T-helper 1 cell treated with Interleukin-12 subunit alpha and Interleukin-12 subunit beta and Interleukin-4 antibody, amounts not matched to agents 30 μg/mL and 1 μg/mL, for 36 hours (primary cell): ENCODE data around the gene SH3PXD2A.
"Not testable (repeated sequence)": the region's sequence is repeated elsewhere in the genome, so short reads cannot be mapped to it uniquely, and the experiment has no call there.

Source experiments
- H3K27ac Mint-ChIP-seq: one replicate; pipeline ENCODE4 v1.8.0; 2021; ENCODE audit warnings: mild to moderate bottlenecking, mixed read lengths
- H3K27me3 Mint-ChIP-seq: one replicate; pipeline ENCODE4 v1.8.0; 2021; ENCODE audit warnings: low read depth, mixed read lengths
- H3K36me3 Mint-ChIP-seq: one replicate; pipeline ENCODE4 v1.8.0; 2021; ENCODE audit warnings: low read depth, mixed read lengths
- H3K4me1 Mint-ChIP-seq: one replicate; pipeline ENCODE4 v1.8.0; 2021; ENCODE audit warnings: low read depth, mixed read lengths
- H3K4me3 Mint-ChIP-seq: one replicate; pipeline ENCODE4 v1.8.0; 2021; ENCODE audit warnings: mild to moderate bottlenecking, moderate library complexity, mixed read lengths
- H3K9me3 Mint-ChIP-seq: one replicate; pipeline ENCODE4 v1.8.0; 2021; ENCODE audit warnings: mixed read lengths

Gene SH3PXD2A

GRCh38 chr10:103781329-103782061 lies 73.9 kb downstream of the SH3PXD2A start:
- H3K4me3 Mint-ChIP-seq = no peak overlapping the region
- peaks cover 23% of the 10 kb centered on the region for H3K27me3 Mint-ChIP-seq
- H3K9me3 Mint-ChIP-seq = no peaks in the 10 kb centered on the region
- no peaks in the 10 kb centered on the region for H3K36me3 Mint-ChIP-seq
- peak overlapping the region; percentile 31 for H3K27ac Mint-ChIP-seq
- H3K4me1 Mint-ChIP-seq = peaks cover 20% of the 10 kb centered on the region

GRCh38 chr10:103780242-103781149 lies 74.9 kb downstream of the SH3PXD2A start:
- peaks cover 20% of the 10 kb centered on the region for H3K4me1 Mint-ChIP-seq
- H3K27me3 Mint-ChIP-seq = peaks cover 19% of the 10 kb centered on the region
- no peaks in the 10 kb centered on the region for H3K36me3 Mint-ChIP-seq
- no peak overlapping the region for H3K4me3 Mint-ChIP-seq
- no peak overlapping the region for H3K27ac Mint-ChIP-seq
- H3K9me3 Mint-ChIP-seq = no peaks in the 10 kb centered on the region

DNA sequence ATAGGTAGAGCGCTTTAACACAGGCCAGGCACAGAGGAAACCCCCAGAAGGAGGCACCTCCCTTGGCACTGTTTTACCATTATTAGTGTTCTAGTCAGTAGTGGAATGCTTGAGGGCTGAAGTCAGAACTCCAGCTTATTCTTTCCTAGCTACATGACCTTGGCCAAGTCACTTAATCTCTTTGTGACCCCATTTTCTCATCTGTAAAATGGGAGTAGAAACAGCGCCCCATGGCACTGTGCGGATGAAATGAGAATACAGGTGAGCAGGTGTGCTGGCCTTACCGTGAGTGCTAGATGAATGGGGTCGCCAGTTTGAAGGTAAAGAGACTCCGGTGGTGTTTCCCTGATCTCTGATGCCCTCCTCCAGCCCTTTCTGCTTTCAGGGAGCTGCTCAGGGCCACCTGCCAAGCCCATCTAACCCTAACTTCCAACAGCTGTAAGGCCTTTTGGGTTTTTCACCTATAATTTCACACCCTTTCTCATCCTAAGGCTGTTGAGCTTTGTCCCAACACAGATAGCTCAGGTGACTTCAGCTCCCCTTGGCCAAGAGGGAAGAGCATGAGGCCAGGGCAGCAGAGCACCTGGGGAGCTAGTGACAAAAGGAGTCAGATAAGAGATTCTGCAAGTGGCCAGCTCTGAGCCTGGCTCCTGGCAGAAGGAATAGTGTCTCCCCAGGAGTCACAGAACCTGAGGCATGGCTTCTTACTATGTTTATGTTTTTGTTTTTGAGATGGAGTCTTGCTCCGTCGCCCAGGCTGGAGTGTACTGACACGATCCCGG lies 76.8 kb downstream of the SH3PXD2A start:
- Mint-ChIP-seq H3K36me3 (peaks cover 3% of the 10 kb centered on the region), H3K4me1 (peaks cover 16% of the 10 kb centered on the region), H3K27me3 (peaks cover 10% of the 10 kb centered on the region), H3K9me3 (peaks cover 9% of the 10 kb centered on the region), H3K4me3 (no peak overlapping the region), H3K27ac (no peak overlapping the region)

DNA sequence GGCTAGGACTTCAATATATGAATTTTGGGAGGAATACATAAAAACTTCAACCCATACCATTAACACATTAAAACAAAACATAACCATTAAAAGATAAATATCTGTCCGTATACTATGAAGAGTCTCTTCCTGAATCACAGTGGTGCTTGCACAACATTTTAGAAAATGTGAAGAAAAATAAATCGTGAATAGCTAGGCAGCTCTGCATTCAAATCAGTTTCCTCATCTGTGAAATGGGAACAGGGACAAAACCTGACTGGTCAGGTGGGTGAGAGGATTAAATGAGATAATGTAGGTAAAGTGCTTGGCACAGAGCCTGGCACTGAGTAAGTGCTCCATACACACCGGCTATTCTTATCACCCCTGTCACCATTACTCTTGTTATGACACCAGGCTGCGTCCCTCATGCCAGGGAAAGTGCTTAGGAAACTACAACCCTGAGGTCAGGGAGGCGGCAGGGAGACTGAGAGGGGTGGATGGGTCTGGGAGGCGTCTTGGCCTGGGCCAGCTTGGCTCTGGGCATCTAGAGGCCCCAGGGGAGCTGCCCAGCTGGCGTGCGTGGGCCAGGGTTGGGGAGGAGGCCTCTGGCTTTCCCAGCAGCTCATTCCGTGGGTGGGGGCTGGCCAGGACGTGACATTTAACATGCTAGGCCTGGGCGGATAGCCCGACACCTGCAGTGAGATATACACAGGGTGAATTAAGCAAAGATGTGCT lies 78.3 kb downstream of the SH3PXD2A start:
- Mint-ChIP-seq H3K4me1 (peaks cover 17% of the 10 kb centered on the region), H3K27me3 (peaks cover 2% of the 10 kb centered on the region), H3K9me3 (peaks cover 9% of the 10 kb centered on the region), H3K27ac (no peak overlapping the region), H3K36me3 (peaks cover 3% of the 10 kb centered on the region), H3K4me3 (no peak overlapping the region)

- H3K4me1 Mint-ChIP-seq = peaks cover 11% of the 10 kb centered on the region
- peaks cover 3% of the 10 kb centered on the region for H3K36me3 Mint-ChIP-seq
- H3K4me3 Mint-ChIP-seq = no peak overlapping the region
- peaks cover 5% of the 10 kb centered on the region for H3K27me3 Mint-ChIP-seq
- H3K9me3 Mint-ChIP-seq = peaks cover 9% of the 10 kb centered on the region
- H3K27ac Mint-ChIP-seq = no peak overlapping the region
Measured at GRCh38 chr10:103775776-103776175, 79.6 kb downstream of the SH3PXD2A start.

- H3K9me3 Mint-ChIP-seq, H3K27me3 Mint-ChIP-seq, H3K27ac Mint-ChIP-seq, H3K36me3 Mint-ChIP-seq: not testable (repeated sequence)
- Mint-ChIP-seq H3K4me3 (peak overlapping the region; percentile 84), H3K4me1 (peaks cover 16% of the 10 kb centered on the region)
Measured at GRCh38 chr10:103772846-103773245, 82.5 kb downstream of the SH3PXD2A start.

DNA sequence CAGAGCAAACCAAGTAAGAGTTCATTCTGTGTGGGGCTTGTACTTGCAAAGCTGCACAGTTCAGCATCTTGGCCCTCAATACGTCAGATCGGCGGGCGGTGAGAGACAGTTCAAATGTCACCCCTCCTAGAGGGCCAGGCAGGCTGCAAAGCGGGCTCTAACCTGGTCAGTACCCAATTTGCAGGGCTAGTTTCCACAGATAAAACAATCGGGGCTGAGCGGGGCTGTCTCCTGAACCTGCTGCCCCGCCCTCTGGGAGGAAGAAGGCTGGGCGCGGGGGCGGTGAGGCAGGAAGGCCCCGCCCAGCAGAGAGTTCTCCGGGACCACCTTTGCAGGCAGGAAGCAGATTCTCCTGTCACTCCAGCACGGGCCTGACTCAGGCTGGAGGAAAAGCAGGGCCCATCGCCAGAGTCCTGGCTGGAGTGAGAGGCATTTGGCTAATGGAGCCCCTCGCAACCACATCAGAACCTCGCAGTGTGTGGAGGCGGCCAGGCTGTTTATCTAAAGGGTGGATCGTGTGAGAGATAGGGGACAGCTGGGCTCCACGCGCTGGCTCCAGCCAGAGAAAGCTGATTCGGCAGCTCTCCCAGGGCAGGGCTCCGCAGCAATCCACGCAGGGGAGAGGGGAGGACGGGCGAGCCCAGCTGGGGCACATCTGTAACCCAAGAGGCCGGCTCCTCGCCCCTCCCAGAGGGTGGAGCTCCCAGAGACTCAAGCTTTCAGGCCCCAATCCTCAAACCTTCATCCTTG lies 83.1 kb downstream of the SH3PXD2A start:
- H3K4me3 Mint-ChIP-seq = peak overlapping the region; percentile 84
- H3K27me3 Mint-ChIP-seq = peaks cover 9% of the 10 kb centered on the region
- H3K9me3 Mint-ChIP-seq = peaks cover 9% of the 10 kb centered on the region
- peak overlapping the region; percentile 80 for H3K27ac Mint-ChIP-seq
- peaks cover 18% of the 10 kb centered on the region for H3K4me1 Mint-ChIP-seq
- H3K36me3 Mint-ChIP-seq = peaks cover 3% of the 10 kb centered on the region

- H3K4me3 Mint-ChIP-seq = no peak overlapping the region
- no peak overlapping the region for H3K27ac Mint-ChIP-seq
- peaks cover 9% of the 10 kb centered on the region for H3K9me3 Mint-ChIP-seq
- H3K27me3 Mint-ChIP-seq = peaks cover 9% of the 10 kb centered on the region
- H3K36me3 Mint-ChIP-seq = peaks cover 3% of the 10 kb centered on the region
- H3K4me1 Mint-ChIP-seq = peaks cover 32% of the 10 kb centered on the region
Measured at GRCh38 chr10:103770139-103770538, 85.2 kb downstream of the SH3PXD2A start.

GRCh38 chr10:103769176-103769575 lies 86.2 kb downstream of the SH3PXD2A start:
- Mint-ChIP-seq H3K27ac (peak overlapping the region; percentile 46), H3K4me1 (peaks cover 42% of the 10 kb centered on the region), H3K4me3 (no peak overlapping the region), H3K27me3 (peaks cover 9% of the 10 kb centered on the region), H3K9me3 (peaks cover 2% of the 10 kb centered on the region), H3K36me3 (peaks cover 1% of the 10 kb centered on the region)

- Mint-ChIP-seq H3K9me3 (no peaks in the 10 kb centered on the region), H3K27me3 (peaks cover 9% of the 10 kb centered on the region), H3K36me3 (no peaks in the 10 kb centered on the region), H3K4me1 (peaks cover 50% of the 10 kb centered on the region), H3K4me3 (no peak overlapping the region), H3K27ac (no peak overlapping the region)
Measured at GRCh38 chr10:103768345-103768744, 87.0 kb downstream of the SH3PXD2A start.

DNA sequence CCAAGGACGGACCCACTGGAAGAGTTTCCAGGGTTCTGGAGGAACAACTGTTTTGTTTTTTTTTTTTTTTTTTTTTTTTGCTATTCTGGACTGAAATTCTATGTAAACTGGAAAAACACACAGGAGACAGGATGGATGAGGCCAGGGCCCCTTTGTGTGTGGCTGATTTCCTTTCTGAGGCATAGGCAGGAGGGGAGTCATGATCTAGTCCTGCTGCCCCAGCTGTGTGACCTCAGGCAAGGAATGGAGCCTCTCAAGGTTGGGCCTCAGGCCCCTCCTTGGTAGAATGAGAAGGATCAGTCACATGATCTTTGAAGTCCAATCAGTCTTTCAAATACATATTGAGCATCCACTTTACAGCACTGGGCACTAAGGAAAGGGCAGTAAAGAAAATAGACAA lies 87.6 kb downstream of the SH3PXD2A start:
- Mint-ChIP-seq H3K27me3 (peaks cover 9% of the 10 kb centered on the region), H3K9me3 (no peaks in the 10 kb centered on the region), H3K4me3 (no peak overlapping the region), H3K4me1 (peaks cover 56% of the 10 kb centered on the region), H3K27ac (no peak overlapping the region), H3K36me3 (no peaks in the 10 kb centered on the region)

DNA sequence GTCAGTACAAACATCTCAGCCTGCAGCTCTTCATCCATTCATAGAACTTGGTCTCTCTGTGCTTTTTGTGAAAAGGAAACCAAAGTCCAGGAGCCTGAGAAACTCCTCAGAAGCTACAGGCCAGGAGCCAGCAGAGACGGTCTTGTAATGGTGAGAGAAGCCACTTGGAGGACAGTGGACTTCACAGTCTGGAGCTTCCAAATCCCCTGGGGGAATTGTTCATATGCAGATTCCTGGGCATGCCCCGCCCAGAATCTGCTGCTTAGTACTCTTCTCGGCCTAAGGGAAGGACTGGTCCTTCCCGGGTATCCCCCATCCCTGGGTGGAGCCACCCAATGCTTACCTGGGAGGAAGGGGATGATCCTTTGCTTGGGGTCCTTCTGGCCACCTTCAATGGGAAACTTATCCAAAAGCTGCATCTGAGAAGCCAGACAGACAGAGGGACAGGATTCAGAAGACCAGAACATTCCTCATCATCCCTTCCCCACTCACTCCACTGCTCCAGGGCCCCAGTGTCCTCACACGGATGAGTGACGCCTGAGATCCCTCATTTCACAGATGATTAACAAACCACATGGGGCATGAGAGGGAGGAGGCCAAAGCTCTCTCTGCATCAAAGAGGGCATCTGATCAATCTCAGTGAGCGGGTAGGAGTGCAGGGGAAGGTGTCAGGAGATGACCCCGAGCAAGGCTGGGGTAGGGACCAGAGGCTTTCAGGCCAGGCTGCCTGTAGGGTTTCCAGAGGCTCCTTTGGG lies 88.4 kb downstream of the SH3PXD2A start:
- Mint-ChIP-seq H3K27ac (no peak overlapping the region), H3K4me1 (peaks cover 52% of the 10 kb centered on the region)

GRCh38 chr10:103765981-103766380 lies 89.4 kb downstream of the SH3PXD2A start:
- Mint-ChIP-seq H3K27ac (no peak overlapping the region), H3K27me3 (peaks cover 7% of the 10 kb centered on the region), H3K4me1 (peaks cover 53% of the 10 kb centered on the region), H3K36me3 (no peaks in the 10 kb centered on the region), H3K9me3 (no peaks in the 10 kb centered on the region), H3K4me3 (no peak overlapping the region)

More for the DNA sequence above, 88.4 kb downstream of the SH3PXD2A start:
- Mint-ChIP-seq H3K27me3 (peaks cover 9% of the 10 kb centered on the region), H3K9me3 (no peaks in the 10 kb centered on the region), H3K36me3 (no peaks in the 10 kb centered on the region), H3K4me3 (no peak overlapping the region)
